ENCODE results near the gene CFAP77. TPM values are rescaled to one million over a fixed set of nuclear protein-coding genes. Genes with fewer than 3 reads are reported as not detected.

The CFAP77 gene
- total and polyA plus RNA-seq, 2 of the 4 experiments (the other 2 are of a cell fraction): not detected

GRCh38 chr9:132546148-132547051 lies 136.4 kb downstream of the CFAP77 start:
- Histone ChIP-seq H2BK15ac (ENCODE audit: low read depth, low read length) (no peak overlapping the region), H3K27me3 (ENCODE audit: control insufficient read depth, insufficient read depth, low read length) (peaks cover 37% of the 10 kb centered on the region), H3K4me3 (ENCODE audit: insufficient read depth, low read depth, low read length) (no peak overlapping the region; the same call in 1 of the 2 replicates), H3K23ac (ENCODE audit: low read depth, low read length) (no peak overlapping the region), H3K27ac (ENCODE audit: insufficient read depth, low read length) (no peak overlapping the region), H2AFZ (replicated peaks; ENCODE audit: low read length, poor library complexity) (peak overlapping the region; percentile 53), H4K5ac (ENCODE audit: low read depth, low read length) (no peak overlapping the region), H3K9me3 (ENCODE audit: control insufficient read depth, insufficient read depth, low read length) (no peaks in the 10 kb centered on the region), H3K9ac (ENCODE audit: low read depth, low read length) (no peak overlapping the region), H3K36me3 (ENCODE audit: control insufficient read depth, insufficient read depth, low read length) (no peaks in the 10 kb centered on the region), H3K4ac (ENCODE audit: low read depth, low read length) (no peak overlapping the region), H4K8ac (ENCODE audit: low read depth in 2 of 2, low read length in 2 of 2) (no peak overlapping the region), H3K56ac (ENCODE audit: extremely low read depth, insufficient read depth, low read length) (no peak overlapping the region), H3K4me2 (ENCODE audit: low read depth, low read length) (peak overlapping the region; percentile 4; the same call in 1 of the 2 replicates), H3K9me1 (ENCODE audit: insufficient read depth, low read length) (no peaks in the 10 kb centered on the region), H2AK5ac (ENCODE audit: low read depth, low read length) (no peak overlapping the region), H3K79me1 (ENCODE audit: low read depth in 1 of 2, low read length in 2 of 2) (no peaks in the 10 kb centered on the region), H3K4me1 (ENCODE audit: control insufficient read depth, insufficient read depth, low read length) (no peaks in the 10 kb centered on the region), H2AK9ac (replicated peaks; ENCODE audit: low read depth, low read length, poor library complexity) (peak overlapping the region; percentile 61), H3K14ac (replicated peaks; ENCODE audit: low read depth, low read length) (no peak overlapping the region), H2BK120ac (ENCODE audit: low read depth, low read length) (no peak overlapping the region), H2BK20ac (ENCODE audit: low read depth, low read length) (no peak overlapping the region), H2BK5ac (ENCODE audit: low read depth, low read length, poor library complexity, severe bottlenecking) (no peak overlapping the region), H4K20me1 (ENCODE audit: insufficient read depth, low read length) (no peaks in the 10 kb centered on the region), H4K91ac (ENCODE audit: insufficient read depth, low read depth, low read length) (no peak overlapping the region), H3K18ac (ENCODE audit: low read depth, low read length) (no peak overlapping the region)
- 3% methylated on average over 7 of the region's 27 CpGs; no CpG with 5 or more reads in 1 of the 2 experiments for WGBS, 2 experiments (ENCODE audit: extremely low coverage in 2 of 2, insufficient read length in 1 of 2)
- ChIA-PET POLR2A (ENCODE audit: unreplicated experiment) (no interaction called here), CTCF (no interaction called here)
- DNase-seq (no peak), ATAC-seq (ENCODE audit: low read depth) (peak; percentile 69)
- no TSS peak for BruUV-seq (replicated peaks)
- in situ Hi-C loops (cut with MboI; ENCODE audit: low sequenced_read_pairs): no loop called here
- dilution Hi-C loops (cut with HindIII; ENCODE audit: low sequenced_read_pairs, unreplicated experiment): no loop called here
- TF ChIP-seq CTCF (conservative IDR thresholded peaks at IDR 0.05; ENCODE audit: low read depth, low read length) (peak; percentile 14; the same call in 1 of the 2 replicates), MAZ (IDR thresholded peaks at IDR 0.05; ENCODE audit: borderline replicate concordance, low read depth, low read length) (no peak), USF2 (IDR thresholded peaks at IDR 0.05; ENCODE audit: low read depth, low read length) (peak; percentile 38; the same call in 1 of the 2 replicates)
- intact Hi-C loops (cut with micrococcal nuclease): no loop called here
